Prostate gland (tissue), 2 donors: ENCODE measurements around the gene GGACT.

ENCODE experiments used
- CTCF ChIP-seq, 4 experiments: fragments of 200-600 bp in 2 of 4; fragments of 450-650 bp in 2 of 4; sonication (generic) in 2 of 4; IDR thresholded peaks; 1 replicate in 3 of 4; 2 replicates in 1 of 4; pipeline ENCODE4 v1.5.1; 2016 to 2019; ENCODE audit warnings: antibody characterized with exemption in 4 of 4, mild to moderate bottlenecking in 2 of 4, moderate library complexity in 2 of 4
- POLR2A ChIP-seq: fragments of 450-650 bp; IDR thresholded peaks from one replicate; pipeline ENCODE4 v1.6.1; 2016; ENCODE audit warnings: antibody characterized with exemption, mild to moderate bottlenecking
- POLR2AphosphoS5 ChIP-seq: sonication (generic); formaldehyde crosslinking; IDR thresholded peaks from one replicate; pipeline ENCODE4 v1.6.1; 2017; ENCODE audit warnings: antibody characterized with exemption

GRCh38 chr13:100510208-100510957, 78.2 kb downstream of the GGACT start:
- no peak for TF ChIP-seq POLR2A
- no peak for TF ChIP-seq CTCF (IDR thresholded peaks at IDR 0.05)
- TF ChIP-seq POLR2AphosphoS5: no peak
